ENCODE measurements around the gene INMT.
"Not testable (repeated sequence)": the region's sequence is repeated elsewhere in the genome, so short reads cannot be mapped to it uniquely, and the experiment has no call there.

Gene INMT

GRCh38 chr7:30751696-30752273 lies at the start of gene INMT:
TSS of gene INMT (plus strand) at chr7:30752135. CDS start at chr7:30752151, 16 bp downstream.
- no peak for DNase-seq (ENCODE audit: low read depth)

GRCh38 chr7:30702200-30702599 lies 49.7 kb upstream of the INMT start:
- no peak for DNase-seq (ENCODE audit: low read depth)

DNA sequence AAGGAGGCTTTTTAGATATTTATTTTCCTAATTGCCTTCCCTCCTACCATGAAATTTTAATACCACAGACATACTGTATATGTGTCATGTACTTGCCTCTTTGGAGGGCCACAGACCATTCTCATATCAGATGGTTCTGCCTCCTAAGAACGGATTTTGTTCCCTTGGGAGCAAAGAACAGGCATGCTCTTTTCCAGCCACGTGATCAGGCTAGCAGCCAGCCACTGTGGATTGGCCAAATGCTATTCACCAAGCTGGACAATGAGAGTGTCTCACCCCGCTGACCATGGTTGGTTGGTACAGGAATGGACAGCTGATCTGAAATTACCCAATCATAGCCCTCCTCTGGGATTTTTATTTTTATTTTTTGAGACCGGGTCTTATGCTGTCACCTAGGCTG lies 48.2 kb upstream of the INMT start:
- DNase-seq (ENCODE audit: low read depth) = no peak

DNA sequence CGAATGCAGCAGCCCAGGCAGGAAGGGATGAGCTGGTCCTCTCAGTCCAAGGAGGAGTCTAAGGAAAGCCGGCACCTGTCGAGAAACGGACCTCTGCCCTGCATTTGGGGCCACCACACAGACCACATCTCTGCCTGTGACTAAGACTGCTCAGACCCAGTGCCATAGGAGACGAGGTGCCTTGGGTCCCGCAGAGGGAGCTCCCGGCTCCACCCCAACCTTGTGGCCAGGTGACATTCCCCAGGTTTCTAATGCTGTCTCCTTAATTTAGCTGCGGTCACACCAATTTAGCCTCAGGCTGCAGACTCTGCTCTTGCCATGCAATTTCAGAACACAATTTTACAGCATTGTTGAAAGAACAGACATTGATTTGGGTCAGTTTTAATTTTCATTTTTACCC lies 46.9 kb upstream of the INMT start:
- no peak for DNase-seq (ENCODE audit: low read depth)

- DNase-seq (ENCODE audit: low read depth) = no peak
Measured at GRCh38 chr7:30705596-30705995, 46.3 kb upstream of the INMT start.

GRCh38 chr7:30706316-30706715 lies 45.6 kb upstream of the INMT start:
- no peak for DNase-seq (ENCODE audit: low read depth)

DNA sequence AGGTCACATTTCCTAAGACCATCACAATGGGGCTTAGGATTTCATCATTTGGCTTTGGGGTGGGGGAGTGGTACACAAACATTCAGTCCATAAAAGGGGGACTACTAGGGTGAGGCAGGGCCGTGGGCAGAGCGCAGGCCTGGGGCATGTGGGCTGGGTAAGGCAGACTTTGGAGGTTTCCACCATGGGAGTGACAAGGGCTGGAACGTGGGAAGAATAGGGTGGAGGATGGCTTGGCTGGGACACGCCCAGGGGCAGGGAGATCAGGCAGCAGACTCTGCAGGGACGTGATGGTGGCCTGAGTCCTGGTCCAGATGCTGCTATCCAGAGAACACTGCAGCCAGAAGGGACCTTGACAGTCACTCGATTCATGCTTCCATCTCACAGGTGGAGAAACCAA lies 45.0 kb upstream of the INMT start:
- DNase-seq (ENCODE audit: low read depth) = no peak

- DNase-seq (ENCODE audit: low read depth) = no peak
Measured at GRCh38 chr7:30707391-30708357, 44.3 kb upstream of the INMT start.

- no peak for DNase-seq (ENCODE audit: low read depth)
Measured at GRCh38 chr7:30708412-30708811, 43.5 kb upstream of the INMT start.

DNA sequence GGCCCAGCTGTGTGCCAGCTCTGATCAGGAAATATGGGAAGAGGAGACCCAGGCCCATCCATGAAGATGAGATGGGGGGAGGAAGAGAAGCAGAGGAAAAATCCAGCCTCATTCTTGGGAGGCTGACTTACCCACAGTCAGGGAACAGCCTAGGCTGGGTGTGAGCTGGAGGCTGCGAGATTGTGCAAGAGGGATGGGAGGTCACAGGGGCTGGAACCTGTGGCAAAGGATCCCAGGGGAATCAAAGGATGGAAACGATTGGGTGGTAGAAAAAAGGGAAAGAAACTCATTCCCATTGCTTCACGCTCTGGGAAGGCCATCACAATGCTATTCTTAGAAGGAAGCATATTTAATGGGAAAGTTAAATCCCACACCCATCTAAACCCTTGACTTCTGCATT lies 43.0 kb upstream of the INMT start:
- no peak for DNase-seq (ENCODE audit: low read depth)

DNA sequence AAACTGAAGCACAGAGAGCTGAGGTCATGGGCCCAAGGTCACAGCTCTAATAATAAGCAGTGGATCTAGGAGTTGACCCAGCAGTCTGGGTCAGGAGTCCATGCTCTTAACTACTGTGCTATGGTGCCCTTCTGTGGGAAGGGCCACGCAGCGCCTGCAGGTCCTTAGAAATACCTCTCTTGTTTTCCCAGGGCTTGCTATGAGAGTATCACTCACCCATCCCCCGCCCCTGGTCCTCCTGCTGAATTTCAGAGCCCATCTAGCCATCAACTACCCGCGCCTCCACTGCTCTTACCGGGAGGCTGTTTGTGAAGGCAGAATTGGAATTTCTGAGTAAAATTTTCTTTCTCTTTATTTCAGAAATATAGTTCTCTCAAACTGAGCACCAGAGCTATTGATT lies 42.4 kb upstream of the INMT start:
- no peak for DNase-seq (ENCODE audit: low read depth)

DNA sequence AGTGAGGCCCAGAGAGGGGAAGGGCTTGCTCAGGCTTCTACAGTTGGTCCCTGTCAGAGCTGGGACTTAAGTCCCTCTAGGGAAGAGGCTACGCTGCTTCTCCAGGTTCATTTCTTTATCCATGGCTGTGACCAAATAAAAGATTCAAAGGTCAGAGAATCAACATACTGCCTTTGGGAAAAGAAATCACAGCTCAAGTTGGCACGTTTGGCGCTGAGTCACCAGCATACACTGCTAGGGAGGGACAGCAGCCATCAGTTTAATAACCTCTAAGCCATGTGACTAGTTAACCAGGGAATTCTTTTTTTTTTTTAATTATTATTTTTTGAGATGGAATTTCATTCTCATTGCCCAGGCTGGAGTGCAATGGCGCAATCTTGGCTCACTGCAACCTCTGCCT lies 41.3 kb upstream of the INMT start:
- DNase-seq (ENCODE audit: low read depth) = no peak

GRCh38 chr7:30713392-30713791 lies 38.5 kb upstream of the INMT start:
- no peak for DNase-seq (ENCODE audit: low read depth)

- no peak for DNase-seq (ENCODE audit: low read depth)
Measured at GRCh38 chr7:30714129-30714528, 37.8 kb upstream of the INMT start.

DNA sequence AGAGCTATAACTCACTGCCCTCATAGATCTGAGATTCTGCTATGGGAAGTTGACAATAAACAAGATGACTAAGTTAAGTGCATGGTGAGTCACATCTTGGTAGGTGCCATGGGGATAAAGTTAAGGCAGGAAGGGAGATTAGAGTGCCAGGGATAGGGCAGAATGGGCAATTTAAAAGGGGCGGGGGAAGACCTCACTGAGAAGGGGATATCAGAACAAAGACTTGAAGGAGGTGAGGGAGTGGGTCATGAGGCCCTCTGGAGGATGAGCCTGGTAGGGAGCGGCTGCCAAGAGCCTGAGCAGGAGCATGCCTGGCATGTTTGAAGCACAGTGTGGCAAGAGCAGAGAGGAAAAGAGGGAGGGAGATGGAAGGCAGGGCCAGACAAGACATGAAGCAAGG lies 34.8 kb upstream of the INMT start:
- DNase-seq (ENCODE audit: low read depth) = no peak

DNA sequence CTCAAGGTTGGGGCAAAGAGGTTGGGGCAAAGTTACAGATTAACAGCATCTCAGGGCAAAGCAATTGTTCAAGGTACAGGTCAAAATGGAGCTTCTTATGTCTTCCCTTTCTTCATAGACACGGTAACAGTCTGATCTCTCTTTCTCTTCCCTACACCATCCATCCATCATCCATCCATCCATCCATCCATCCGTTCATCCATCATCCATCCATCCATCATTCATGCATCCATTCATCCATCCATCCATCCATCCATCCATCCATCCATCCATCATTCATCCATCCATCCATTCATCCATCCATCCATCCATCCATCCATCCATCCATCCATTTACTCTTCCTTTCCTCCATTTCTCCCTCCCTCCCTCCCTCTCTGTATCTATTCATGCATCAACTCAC lies 32.5 kb upstream of the INMT start:
- not testable (repeated sequence) for DNase-seq (ENCODE audit: low read depth)

- no peak for DNase-seq (ENCODE audit: low read depth)
Measured at GRCh38 chr7:30721211-30721610, 30.7 kb upstream of the INMT start.

DNA sequence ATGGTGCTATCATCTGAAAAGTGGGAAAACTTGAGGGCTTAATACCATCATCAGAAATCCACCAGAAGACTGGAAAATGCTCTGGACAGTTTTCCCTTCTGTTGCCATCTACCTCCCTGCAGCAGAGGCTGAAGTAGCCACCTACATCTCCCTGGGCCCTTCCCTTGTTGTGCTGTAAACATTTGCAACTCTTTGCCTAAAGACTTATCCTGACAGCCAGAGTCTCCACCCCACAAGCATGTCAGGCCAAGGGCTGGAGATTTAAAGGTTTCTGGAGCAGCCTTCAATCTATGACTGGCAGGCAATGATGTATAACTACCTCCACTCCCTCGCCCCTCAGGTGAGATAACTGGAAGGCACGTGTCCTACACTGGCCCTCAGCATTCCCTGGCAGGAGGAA lies 29.7 kb upstream of the INMT start:
- no peak for DNase-seq (ENCODE audit: low read depth)

DNA sequence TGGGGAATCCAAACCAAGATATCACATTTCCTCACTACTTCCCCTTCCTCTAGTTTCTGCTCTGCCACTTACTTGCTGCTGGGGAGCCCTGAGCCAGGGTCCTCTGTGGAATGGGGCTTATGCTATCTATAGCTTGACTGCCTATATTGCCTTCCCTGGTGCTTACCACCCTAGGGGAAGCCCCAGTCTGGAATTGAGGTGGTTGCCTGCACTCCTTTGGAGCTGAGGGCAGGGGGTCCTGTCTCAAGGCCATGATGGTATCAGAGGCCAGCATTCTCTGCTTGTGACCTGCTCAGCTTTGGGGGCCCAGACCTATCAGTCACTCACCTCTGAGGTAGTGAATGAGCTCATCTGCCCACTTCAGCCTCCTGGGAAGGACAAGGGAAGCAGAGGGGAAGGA lies 29.3 kb upstream of the INMT start:
- DNase-seq (ENCODE audit: low read depth) = no peak

DNA sequence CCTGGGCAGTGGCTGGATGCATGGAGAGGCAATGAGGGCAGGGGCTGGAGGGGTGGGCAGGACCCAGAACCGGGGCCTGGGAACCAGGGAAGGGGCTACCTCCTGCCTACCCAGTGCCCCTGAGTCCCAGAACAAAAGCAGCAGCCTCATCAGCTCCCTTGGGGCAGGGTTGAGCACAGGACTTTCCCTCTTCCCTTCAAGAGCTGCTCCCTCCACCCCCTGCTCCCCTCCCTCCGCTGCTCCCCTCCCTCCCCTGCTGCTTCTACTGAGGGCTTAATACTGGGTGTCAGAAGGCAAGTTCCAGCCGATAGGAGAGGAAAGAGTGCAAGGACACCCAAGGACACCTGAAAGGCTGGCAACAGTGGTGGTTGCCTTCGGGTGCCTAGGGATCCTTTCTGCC lies 28.2 kb upstream of the INMT start:
- DNase-seq (ENCODE audit: low read depth) = no peak

GRCh38 chr7:30726296-30727006 lies 25.5 kb upstream of the INMT start:
- no peak for DNase-seq (ENCODE audit: low read depth)

DNA sequence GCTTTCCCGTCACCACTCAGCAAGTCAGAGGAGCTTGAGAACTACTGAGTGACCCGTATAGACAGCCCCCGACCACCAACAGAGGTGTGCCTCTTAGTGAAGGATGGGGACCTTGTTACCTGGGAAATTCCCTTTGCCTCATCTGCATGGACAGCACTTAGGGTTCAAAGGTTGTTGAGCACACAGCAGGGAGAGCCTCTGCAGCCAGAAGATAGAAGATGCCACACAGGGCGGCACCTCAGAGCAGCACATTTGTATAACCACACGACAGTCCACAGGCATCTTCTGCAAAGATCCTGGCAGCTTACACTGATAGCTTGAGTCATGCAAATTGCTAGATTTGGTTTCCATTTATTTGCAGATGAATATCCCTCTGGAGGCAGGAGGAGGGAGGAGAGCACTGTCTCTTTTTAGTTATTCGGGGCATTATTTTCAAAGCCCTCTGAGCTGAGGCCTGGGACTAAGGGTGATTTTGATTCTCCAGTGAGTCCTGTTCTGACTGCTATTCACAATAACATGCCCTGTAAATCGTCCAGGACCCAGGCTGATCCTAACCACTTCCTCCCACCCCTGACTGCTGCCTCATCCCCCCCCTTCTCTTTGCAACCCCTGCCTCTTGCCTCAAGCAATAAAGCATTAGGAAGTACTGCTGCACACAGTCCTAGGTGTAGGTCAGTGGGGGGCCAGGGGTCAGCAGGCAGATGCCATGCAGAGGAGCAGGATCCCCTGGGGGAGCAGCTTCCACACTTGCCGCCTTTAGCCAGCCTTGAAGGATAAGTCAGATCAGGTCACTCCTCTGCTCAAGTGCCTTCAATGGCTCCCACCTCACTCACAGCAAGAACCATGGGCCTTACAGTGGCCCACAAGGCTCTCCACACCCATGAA lies 24.6 kb upstream of the INMT start:
- DNase-seq (ENCODE audit: low read depth) = no peak
